Erythroblast (primary cell): ENCODE results near the gene SLC45A1.

Source experiments
- GATA1 ChIP-seq: IDR thresholded peaks from 2 replicates; pipeline ENCODE4 v1.6.1; 2011; ENCODE audit warnings: low read depth, mild to moderate bottlenecking, control low read depth, low read length, moderate library complexity
- POLR2A ChIP-seq: IDR thresholded peaks from 2 replicates; pipeline ENCODE4 v1.6.1; 2011; ENCODE audit warnings: mild to moderate bottlenecking, low read length

GRCh38 chr1:8344893-8345507 is 27.1 kb downstream of the SLC45A1 start:
- no peak for TF ChIP-seq POLR2A
- TF ChIP-seq GATA1, result no peak
